Neural progenitor cell (in vitro differentiated cells): Measurements from ENCODE around the gene SPAG9. TPM values are rescaled to one million over a fixed set of nuclear protein-coding genes. Genes with fewer than 3 reads are reported as not detected.

Source experiments
- DNase-seq: peaks from one replicate; pipeline ENCODE4 v3.0.0-alpha.2; 2016; ENCODE audit warnings: low spot score
- H2AFZ ChIP-seq: fragments of 200-600 bp; sonication (generic); replicated peaks from 2 replicates; pipeline ENCODE4 v1.6.1; 2016; ENCODE audit warnings: antibody characterized with exemption
- H3F3A ChIP-seq: fragments of 200-600 bp; sonication (generic); 2 replicates; pipeline ENCODE4 v1.6.1; 2016; ENCODE audit warnings: antibody characterized with exemption, low read depth
- H3K27ac ChIP-seq: fragments of 200-600 bp; sonication (generic); 2 replicates; pipeline ENCODE4 v1.5.1; 2016; ENCODE audit warnings: mild to moderate bottlenecking
- H3K27me3 ChIP-seq: fragments of 200-600 bp; sonication (generic); 2 replicates; pipeline ENCODE4 v1.6.1; 2016; ENCODE audit warnings: mild to moderate bottlenecking, moderate library complexity
- H3K36me3 ChIP-seq: fragments of 200-600 bp; sonication (generic); 2 replicates; pipeline ENCODE4 v1.5.1; 2016
- H3K4me1 ChIP-seq: fragments of 200-600 bp; sonication (generic); 2 replicates; pipeline ENCODE4 v1.6.1; 2016; ENCODE audit warnings: mixed run types
- H3K4me2 ChIP-seq: fragments of 200-600 bp; sonication (generic); 2 replicates; pipeline ENCODE4 v1.6.1; 2016
- H3K4me3 ChIP-seq: fragments of 200-600 bp; sonication (generic); 2 replicates; pipeline ENCODE4 v1.5.1; 2016
- H3K79me2 ChIP-seq: fragments of 200-600 bp; sonication (generic); 2 replicates; pipeline ENCODE4 v1.6.1; 2016; ENCODE audit warnings: low read depth
- H3K9ac ChIP-seq: fragments of 200-600 bp; sonication (generic); 2 replicates; pipeline ENCODE4 v1.6.1; 2016
- H3K9me3 ChIP-seq: fragments of 200-600 bp; sonication (generic); 2 replicates; pipeline ENCODE4 v1.5.1; 2016; ENCODE audit warnings: low read depth
- H4K20me1 ChIP-seq: fragments of 200-600 bp; sonication (generic); 2 replicates; pipeline ENCODE4 v1.6.1; 2016; ENCODE audit warnings: low read depth
- H3K27ac Mint-ChIP-seq: 3 replicates; pipeline ENCODE4 v1.8.0; 2021; ENCODE audit warnings: mixed read lengths
- H3K27me3 Mint-ChIP-seq: 2 replicates; pipeline ENCODE4 v1.8.0; 2022; ENCODE audit warnings: low read depth, mild to moderate bottlenecking, inconsistent platforms, moderate library complexity, mixed read lengths; ENCODE audit not compliant: insufficient read depth
- H3K36me3 Mint-ChIP-seq: 3 replicates; pipeline ENCODE4 v1.8.0; 2021; ENCODE audit warnings: mixed read lengths
- H3K4me1 Mint-ChIP-seq: 3 replicates; pipeline ENCODE4 v1.8.0; 2021; ENCODE audit warnings: mixed read lengths
- H3K4me3 Mint-ChIP-seq: 3 replicates; pipeline ENCODE4 v1.8.0; 2021; ENCODE audit warnings: mild to moderate bottlenecking, moderate library complexity, mixed read lengths
- H3K9me3 Mint-ChIP-seq: 3 replicates; pipeline ENCODE4 v1.8.0; 2020; ENCODE audit warnings: mixed read lengths
- EZH2 ChIP-seq: fragments of 200-600 bp; sonication (generic); IDR thresholded peaks from 2 replicates; pipeline ENCODE4 v1.6.1; 2017; ENCODE audit warnings: antibody characterized with exemption, mild to moderate bottlenecking, moderate library complexity
- EZH2phosphoT487 ChIP-seq: fragments of 200-600 bp; sonication (generic); IDR thresholded peaks from 2 replicates; pipeline ENCODE4 v1.6.1; 2017; ENCODE audit warnings: antibody characterized with exemption
- total RNA-seq: library from RNA; depleted of rRNA; stranded (reverse); fragments of >200 nt; gene quantifications from 2 replicates; pipeline ENCODE4 v1.2.3, GENCODE V29; 2015; ENCODE audit warnings: low replicate concordance
- TF ChIP-seq, protein P1 (sequence below): fragments of 200-600 bp; sonication (generic); IDR thresholded peaks from 2 replicates; pipeline ENCODE4 v1.5.1; 2017; ENCODE audit warnings: antibody characterized with exemption, mild to moderate bottlenecking

SPAG9 gene
- total RNA-seq, 1 donor from 2014 or later = 99.5 TPM

DNA sequence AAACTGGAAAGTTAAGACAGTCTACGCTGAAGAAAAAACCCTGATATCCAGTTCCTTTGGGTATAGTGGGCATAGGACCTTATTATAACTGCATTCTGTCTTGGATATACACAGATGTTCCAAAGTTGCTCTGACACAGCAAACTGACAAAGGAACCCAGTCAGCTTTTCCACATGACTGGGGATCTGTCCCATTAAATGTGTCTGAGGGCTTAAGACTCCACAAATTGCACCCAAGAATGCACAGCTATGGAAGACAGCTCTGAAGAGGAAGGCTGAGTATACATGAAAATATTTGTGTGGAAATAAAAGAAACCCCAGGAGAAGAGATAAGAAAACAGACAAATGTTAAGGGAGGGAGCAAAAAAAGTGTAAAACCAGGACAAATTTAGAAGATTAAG, 114.1 kb downstream of the SPAG9 start:
- Histone ChIP-seq H2AFZ (no peak overlapping the region), H3K4me3 (no peak overlapping the region), H3K9me3 (no peaks in the 10 kb centered on the region), H3F3A (peaks cover 30% of the 10 kb centered on the region), H3K79me2 (no peaks in the 10 kb centered on the region), H3K27me3 (no peaks in the 10 kb centered on the region), H3K27ac (peak overlapping the region; percentile 15), H3K36me3 (peaks cover 19% of the 10 kb centered on the region), H3K9ac (no peak overlapping the region), H3K4me2 (no peak overlapping the region), H3K4me1 (no peaks in the 10 kb centered on the region), H4K20me1 (no peaks in the 10 kb centered on the region)
- no peak overlapping the region for H3K4me3 Mint-ChIP-seq
- H3K4me1 Mint-ChIP-seq = peaks cover 4% of the 10 kb centered on the region
- no peaks in the 10 kb centered on the region for H3K27me3 Mint-ChIP-seq
- TF ChIP-seq EZH2phosphoT487 (no peak), EZH2 (no peak)
- TF ChIP-seq, protein P1, sequence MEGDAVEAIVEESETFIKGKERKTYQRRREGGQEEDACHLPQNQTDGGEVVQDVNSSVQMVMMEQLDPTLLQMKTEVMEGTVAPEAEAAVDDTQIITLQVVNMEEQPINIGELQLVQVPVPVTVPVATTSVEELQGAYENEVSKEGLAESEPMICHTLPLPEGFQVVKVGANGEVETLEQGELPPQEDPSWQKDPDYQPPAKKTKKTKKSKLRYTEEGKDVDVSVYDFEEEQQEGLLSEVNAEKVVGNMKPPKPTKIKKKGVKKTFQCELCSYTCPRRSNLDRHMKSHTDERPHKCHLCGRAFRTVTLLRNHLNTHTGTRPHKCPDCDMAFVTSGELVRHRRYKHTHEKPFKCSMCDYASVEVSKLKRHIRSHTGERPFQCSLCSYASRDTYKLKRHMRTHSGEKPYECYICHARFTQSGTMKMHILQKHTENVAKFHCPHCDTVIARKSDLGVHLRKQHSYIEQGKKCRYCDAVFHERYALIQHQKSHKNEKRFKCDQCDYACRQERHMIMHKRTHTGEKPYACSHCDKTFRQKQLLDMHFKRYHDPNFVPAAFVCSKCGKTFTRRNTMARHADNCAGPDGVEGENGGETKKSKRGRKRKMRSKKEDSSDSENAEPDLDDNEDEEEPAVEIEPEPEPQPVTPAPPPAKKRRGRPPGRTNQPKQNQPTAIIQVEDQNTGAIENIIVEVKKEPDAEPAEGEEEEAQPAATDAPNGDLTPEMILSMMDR = no peak
- H3K36me3 Mint-ChIP-seq = peaks cover 12% of the 10 kb centered on the region
- no peak overlapping the region for H3K27ac Mint-ChIP-seq
- no peaks in the 10 kb centered on the region for H3K9me3 Mint-ChIP-seq
- peak; percentile 34 for DNase-seq

DNA sequence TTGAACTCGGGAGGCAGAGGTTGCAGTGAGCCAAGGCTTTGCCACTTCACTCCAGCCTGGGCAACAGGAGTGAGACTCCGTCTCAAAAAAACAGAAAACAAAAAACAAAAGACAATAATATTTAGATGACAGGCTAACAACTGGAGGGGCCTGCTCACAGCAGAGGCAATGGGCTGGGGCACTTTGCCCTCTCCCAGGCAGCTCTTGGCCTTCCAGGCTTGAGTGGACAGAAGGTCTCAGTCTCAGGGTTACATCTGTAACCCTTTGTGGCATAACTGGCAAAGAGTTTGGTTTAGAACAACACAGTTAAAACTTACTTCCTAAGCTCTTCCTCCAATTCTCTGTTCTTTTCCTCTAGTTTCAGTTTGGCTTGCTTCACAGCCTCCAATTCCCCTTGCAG, 114.9 kb downstream of the SPAG9 start:
- no peak for DNase-seq
- H3K4me3 Mint-ChIP-seq = no peak overlapping the region
- no peaks in the 10 kb centered on the region for H3K9me3 ChIP-seq
- H3K4me1 ChIP-seq = no peaks in the 10 kb centered on the region
- no peak overlapping the region for H3K27ac ChIP-seq
- no peaks in the 10 kb centered on the region for H3K27me3 ChIP-seq
- H3K27ac Mint-ChIP-seq = no peak overlapping the region
- no peaks in the 10 kb centered on the region for H3K9me3 Mint-ChIP-seq
- peaks cover 29% of the 10 kb centered on the region for H3F3A ChIP-seq
- no peak overlapping the region for H3K9ac ChIP-seq
- peaks cover 19% of the 10 kb centered on the region for H3K36me3 ChIP-seq
- H3K4me1 Mint-ChIP-seq = peaks cover 4% of the 10 kb centered on the region
- H3K27me3 Mint-ChIP-seq = no peaks in the 10 kb centered on the region
- H4K20me1 ChIP-seq = no peaks in the 10 kb centered on the region
- no peak overlapping the region for H3K4me3 ChIP-seq
- H3K4me2 ChIP-seq = no peak overlapping the region
- no peak overlapping the region for H2AFZ ChIP-seq
- H3K79me2 ChIP-seq = no peaks in the 10 kb centered on the region
- peaks cover 14% of the 10 kb centered on the region for H3K36me3 Mint-ChIP-seq
- TF ChIP-seq EZH2 (no peak), EZH2phosphoT487 (no peak)
- TF ChIP-seq, protein P1 = no peak

DNA sequence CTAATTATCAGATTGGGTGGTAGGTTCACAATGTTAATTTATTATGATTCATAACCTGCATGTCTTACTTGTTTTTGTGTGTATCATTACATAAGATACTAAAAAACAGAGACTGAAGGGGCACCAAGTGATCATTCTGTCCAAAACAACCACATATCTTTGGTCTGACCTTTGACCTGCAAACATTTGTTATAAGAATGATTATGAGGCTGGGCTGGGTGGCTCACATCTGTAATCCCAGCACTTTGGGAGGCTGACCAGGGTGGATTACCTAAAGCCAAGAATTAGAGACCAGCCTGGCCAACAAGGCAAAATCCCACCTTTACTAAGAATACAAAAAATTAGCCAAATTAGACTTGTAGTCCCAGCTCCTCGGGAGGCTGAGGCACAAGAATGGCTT, 116.4 kb downstream of the SPAG9 start:
- H3K27me3 Mint-ChIP-seq = no peaks in the 10 kb centered on the region
- peaks cover 17% of the 10 kb centered on the region for H3K36me3 Mint-ChIP-seq
- H3K4me3 Mint-ChIP-seq = no peak overlapping the region
- no peak overlapping the region for H3K9ac ChIP-seq
- no peak overlapping the region for H2AFZ ChIP-seq
- H4K20me1 ChIP-seq = no peaks in the 10 kb centered on the region
- no peaks in the 10 kb centered on the region for H3K4me1 ChIP-seq
- TF ChIP-seq EZH2phosphoT487 (no peak), EZH2 (no peak)
- TF ChIP-seq, protein P1 = no peak
- no peak for DNase-seq
- H3F3A ChIP-seq = peaks cover 22% of the 10 kb centered on the region
- no peak overlapping the region for H3K4me3 ChIP-seq
- H3K27me3 ChIP-seq = no peaks in the 10 kb centered on the region
- no peak overlapping the region for H3K4me2 ChIP-seq
- no peaks in the 10 kb centered on the region for H3K9me3 Mint-ChIP-seq
- H3K9me3 ChIP-seq = no peaks in the 10 kb centered on the region
- H3K36me3 ChIP-seq = peaks cover 29% of the 10 kb centered on the region
- no peak overlapping the region for H3K27ac Mint-ChIP-seq
- H3K79me2 ChIP-seq = no peaks in the 10 kb centered on the region
- no peak overlapping the region for H3K27ac ChIP-seq
- peaks cover 4% of the 10 kb centered on the region for H3K4me1 Mint-ChIP-seq
